ENCODE measurements around the gene SMARCB1.

SMARCB1 gene

DNA sequence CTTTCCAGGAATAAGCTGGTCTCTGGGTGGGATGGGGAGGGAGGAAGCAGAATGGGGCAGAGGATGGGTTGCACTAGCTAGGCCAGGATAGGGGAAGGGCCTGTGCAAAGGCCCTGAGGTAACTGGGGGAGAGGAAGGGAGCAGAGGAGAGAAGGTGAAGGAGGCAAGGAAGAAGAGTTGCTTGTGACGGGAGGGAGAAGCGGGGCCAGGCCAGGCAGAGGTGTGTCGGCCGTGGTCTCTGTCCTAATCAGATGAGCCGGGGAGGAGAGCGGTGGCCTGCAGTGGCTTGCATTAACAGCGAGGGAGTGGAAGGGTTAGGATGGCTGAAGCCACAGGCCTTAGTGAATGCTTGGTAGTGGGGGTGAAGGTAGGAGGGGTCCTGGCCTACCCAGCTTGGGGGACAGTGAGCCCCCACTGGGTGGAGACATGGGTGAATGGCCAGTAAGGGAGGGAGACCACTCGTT, 58.0 kb downstream of the SMARCB1 start:
- no peak for TF ChIP-seq CTCF (IDR thresholded peaks at IDR 0.05; ENCODE audit: insufficient read depth, low read length, poor library complexity, severe bottlenecking)
- Histone ChIP-seq H3K36me3 (ENCODE audit: control insufficient read depth, insufficient read depth, low read length) (no peaks in the 10 kb centered on the region), H3K27me3 (replicated peaks; ENCODE audit: control insufficient read depth, insufficient read depth, low read length) (no peaks in the 10 kb centered on the region; the same call in 1 of the 2 replicates), H3K4me3 (replicated peaks; ENCODE audit: low read depth, low read length) (no peak overlapping the region; the same call in 1 of the 2 replicates)
- DNase-seq (ENCODE audit: extremely low read depth, insufficient read length): no peak

- H3K4me3 ChIP-seq (replicated peaks; ENCODE audit: low read depth, low read length): no peak overlapping the region
- no peaks in the 10 kb centered on the region for H3K36me3 ChIP-seq (ENCODE audit: control insufficient read depth, insufficient read depth, low read length)
- no peaks in the 10 kb centered on the region; the same call in 1 of the 2 replicates for H3K27me3 ChIP-seq (replicated peaks; ENCODE audit: control insufficient read depth, insufficient read depth, low read length)
- TF ChIP-seq CTCF (IDR thresholded peaks at IDR 0.05; ENCODE audit: insufficient read depth, low read length, poor library complexity, severe bottlenecking): no peak
- DNase-seq (ENCODE audit: extremely low read depth, insufficient read length): no peak
Measured at GRCh38 chr22:23845265-23846080, 58.7 kb downstream of the SMARCB1 start.

DNA sequence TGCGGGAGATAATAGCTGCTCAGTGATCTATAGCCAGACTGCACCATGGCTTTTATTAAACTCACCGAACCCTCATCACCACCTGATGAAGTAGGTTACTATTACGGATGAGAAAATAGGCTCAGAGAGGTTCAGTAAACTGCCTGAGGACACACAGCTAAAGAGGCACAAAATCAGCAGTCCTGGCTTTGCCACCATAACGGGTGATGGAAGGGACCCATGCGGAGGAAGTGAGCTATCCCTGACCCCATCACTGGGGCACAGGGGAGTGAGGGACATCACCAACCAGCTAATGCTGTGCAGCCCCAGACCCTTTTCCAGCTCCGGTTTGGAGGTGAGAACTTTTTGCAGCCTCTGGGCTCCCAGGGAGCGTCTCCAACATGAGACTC, 59.3 kb downstream of the SMARCB1 start:
- Histone ChIP-seq H3K27me3 (replicated peaks; ENCODE audit: control insufficient read depth, insufficient read depth, low read length) (no peaks in the 10 kb centered on the region; the same call in 1 of the 2 replicates), H3K4me3 (replicated peaks; ENCODE audit: low read depth, low read length) (no peak overlapping the region), H3K36me3 (ENCODE audit: control insufficient read depth, insufficient read depth, low read length) (no peaks in the 10 kb centered on the region)
- TF ChIP-seq CTCF (IDR thresholded peaks at IDR 0.05; ENCODE audit: insufficient read depth, low read length, poor library complexity, severe bottlenecking): no peak
- DNase-seq (ENCODE audit: extremely low read depth, insufficient read length): no peak

GRCh38 chr22:23847310-23847920, 60.6 kb downstream of the SMARCB1 start:
- no peak for TF ChIP-seq CTCF (IDR thresholded peaks at IDR 0.05; ENCODE audit: insufficient read depth, low read length, poor library complexity, severe bottlenecking)
- Histone ChIP-seq H3K4me3 (replicated peaks; ENCODE audit: low read depth, low read length) (no peak overlapping the region), H3K36me3 (ENCODE audit: control insufficient read depth, insufficient read depth, low read length) (no peaks in the 10 kb centered on the region), H3K27me3 (replicated peaks; ENCODE audit: control insufficient read depth, insufficient read depth, low read length) (no peaks in the 10 kb centered on the region)
- no peak for DNase-seq (ENCODE audit: extremely low read depth, insufficient read length)

- Histone ChIP-seq H3K36me3 (ENCODE audit: control insufficient read depth, insufficient read depth, low read length) (no peaks in the 10 kb centered on the region), H3K4me3 (replicated peaks; ENCODE audit: low read depth, low read length) (no peak overlapping the region), H3K27me3 (replicated peaks; ENCODE audit: control insufficient read depth, insufficient read depth, low read length) (no peaks in the 10 kb centered on the region)
- no peak for TF ChIP-seq CTCF (IDR thresholded peaks at IDR 0.05; ENCODE audit: insufficient read depth, low read length, poor library complexity, severe bottlenecking)
- DNase-seq (ENCODE audit: extremely low read depth, insufficient read length): no peak
Measured at GRCh38 chr22:23847991-23848864, 61.5 kb downstream of the SMARCB1 start.

Measured in GM06990 (cell line).